HG02610 (cell line): Measurements from ENCODE around the gene ZNF134.

Experiments used
- ATAC-seq: cut with Tn5 transposase; IDR thresholded peaks from one replicate; pipeline ENCODE4 v1.9.1; 2021; ENCODE audit warnings: mild to moderate bottlenecking, moderate library complexity; ENCODE audit not compliant: unreplicated experiment

The ZNF134 gene

DNA sequence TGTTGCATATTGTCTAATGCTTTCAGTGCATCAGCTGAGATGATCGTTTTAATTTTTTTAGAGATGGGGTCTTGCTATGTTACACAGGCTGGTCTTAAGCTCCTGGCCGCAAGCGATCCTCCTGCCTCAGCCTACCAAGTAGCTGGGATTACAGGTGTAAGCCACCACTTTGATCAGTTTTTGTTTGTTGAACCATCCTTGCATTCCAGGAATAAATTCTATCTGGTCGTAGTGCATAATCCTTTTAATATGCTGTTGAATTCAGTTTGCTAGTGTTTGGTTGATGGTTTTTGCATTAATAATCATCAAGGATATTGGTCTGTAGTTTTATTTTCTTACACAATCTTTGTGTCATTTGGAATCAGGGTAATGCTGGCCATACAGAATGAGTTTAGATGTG lies 23.3 kb downstream of the ZNF134 start:
- ATAC-seq = no peak

DNA sequence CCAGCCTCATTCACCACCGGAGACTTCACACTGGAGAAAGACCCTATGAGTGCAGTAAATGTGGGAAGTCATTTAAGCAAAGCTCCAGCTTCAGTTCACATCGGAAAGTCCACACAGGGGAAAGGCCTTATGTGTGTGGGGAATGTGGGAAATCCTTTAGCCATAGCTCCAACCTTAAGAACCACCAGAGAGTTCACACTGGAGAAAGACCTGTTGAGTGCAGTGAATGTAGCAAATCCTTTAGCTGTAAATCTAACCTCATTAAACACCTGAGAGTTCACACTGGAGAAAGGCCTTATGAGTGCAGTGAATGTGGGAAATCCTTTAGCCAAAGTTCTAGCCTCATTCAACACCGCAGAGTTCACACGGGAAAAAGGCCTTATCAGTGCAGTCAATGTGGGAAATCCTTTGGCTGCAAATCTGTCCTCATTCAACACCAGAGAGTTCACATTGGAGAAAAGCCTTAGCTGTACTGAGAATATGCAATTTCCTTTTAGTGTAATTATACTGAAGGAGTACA lies 27.7 kb downstream of the ZNF134 start:
- no peak for ATAC-seq

DNA sequence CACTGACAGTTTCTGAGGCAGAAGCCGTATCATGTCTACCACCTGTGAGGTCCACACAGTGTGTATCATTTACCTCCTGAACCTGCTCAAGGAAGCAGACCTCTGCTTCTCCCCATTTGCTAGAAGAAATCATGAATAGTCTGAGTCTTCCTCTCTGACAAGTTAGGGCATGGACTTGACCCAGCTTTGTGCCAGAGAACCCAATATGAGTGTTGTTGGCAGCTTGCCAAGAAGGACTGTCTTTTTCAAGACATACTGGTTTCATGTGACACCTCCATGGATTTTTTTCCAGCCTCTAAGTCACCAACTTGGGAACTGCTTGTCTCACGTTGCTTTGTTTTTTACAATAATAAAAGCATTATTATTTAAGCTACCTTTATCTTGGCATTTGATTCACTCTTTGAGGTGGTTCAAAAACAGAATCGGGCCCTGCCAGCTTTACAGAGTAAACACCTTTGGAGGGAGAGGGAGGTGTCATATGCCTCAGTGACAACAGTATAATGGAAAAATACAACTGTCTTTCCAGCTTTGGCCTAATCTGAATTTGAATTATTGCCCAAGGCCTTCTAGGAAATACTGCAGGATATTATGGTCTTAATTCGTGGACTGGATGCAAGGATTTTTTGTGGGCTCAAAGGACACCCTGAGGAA lies 28.5 kb downstream of the ZNF134 start:
- no peak for ATAC-seq

DNA sequence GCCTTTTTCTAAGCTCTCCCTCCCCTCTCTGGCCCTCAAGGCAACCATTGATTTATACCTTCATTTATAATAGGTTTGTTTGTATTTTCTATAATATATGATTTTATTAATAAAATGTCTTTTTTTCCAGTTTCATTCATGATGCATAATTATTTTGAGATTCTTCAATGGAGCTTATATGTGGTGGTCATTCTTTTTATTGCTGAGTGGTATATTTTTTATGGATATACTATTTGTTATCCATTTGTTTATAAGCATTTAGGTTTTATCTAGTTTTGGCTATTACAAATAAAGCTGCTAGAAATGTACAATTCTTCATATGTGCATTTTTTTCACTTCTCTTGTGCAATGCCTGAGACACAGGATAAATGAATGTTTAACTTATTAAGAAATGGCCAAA lies 29.7 kb downstream of the ZNF134 start:
- no peak for ATAC-seq

DNA sequence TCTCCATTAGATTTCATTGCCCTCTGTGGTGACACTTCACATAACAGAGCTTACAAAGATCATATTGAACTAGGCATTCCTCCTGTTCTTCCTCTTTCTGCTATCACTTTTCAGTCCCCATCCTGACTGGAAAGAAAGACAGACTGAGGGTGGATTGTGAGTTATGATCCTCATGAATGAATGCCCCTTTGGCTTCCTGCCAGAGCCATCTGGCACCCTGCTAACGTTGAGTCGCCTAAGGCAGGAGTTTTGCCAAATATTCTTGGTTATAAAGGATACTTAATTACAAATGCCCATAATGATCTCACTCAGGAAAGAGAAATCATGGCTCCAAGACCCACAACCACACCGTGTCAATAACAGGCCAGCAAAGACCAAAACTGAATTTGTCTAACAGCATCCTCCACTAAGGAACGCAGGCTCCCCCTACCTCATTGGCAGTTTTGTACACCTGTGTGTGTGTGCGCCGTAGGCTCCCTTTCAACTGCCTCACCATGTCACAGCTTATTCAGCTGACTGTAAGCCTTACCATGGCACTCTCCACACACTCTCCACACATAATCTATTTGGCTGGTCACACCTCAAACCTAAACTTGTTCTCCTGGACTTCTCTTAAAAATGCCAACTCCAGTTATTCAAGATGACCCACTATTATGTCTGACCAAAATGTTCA lies 34.4 kb downstream of the ZNF134 start:
- no peak for ATAC-seq

DNA sequence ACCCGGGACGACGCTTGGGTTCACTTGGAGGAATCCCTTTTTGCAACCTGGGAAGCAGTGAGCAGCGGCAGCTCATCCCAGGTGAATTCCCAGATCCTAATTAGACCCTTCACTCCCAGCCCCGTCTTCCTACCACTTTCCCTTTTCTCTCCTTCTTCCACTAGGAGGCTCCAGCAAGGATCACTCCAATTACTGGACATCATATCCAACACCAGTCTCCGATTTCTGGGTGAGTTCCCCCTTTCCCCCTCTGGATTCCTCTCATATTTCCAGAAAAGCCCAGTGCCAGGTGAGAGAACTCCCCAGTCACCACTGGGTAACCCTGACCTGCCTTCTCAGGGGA lies 37.6 kb downstream of the ZNF134 start:
- no peak for ATAC-seq

DNA sequence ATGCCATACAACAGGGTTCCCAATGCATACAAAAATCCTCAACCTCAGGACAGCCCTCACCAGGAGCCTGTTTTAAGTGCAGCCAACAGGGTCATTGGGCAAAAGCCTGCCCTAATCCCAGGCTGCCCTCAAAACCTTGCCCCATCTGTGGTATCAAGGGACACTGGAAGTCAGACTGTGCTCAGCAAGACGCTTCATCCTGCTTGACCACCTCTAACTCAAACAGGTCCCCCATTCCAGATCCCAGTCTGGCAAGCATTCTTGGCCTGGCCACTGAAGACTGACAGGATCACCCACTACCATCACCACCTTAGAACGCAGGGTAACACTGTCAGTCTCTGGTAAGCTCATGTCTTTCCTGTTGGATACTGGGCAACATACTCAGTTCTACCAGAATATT lies 39.6 kb downstream of the ZNF134 start:
- no peak for ATAC-seq

DNA sequence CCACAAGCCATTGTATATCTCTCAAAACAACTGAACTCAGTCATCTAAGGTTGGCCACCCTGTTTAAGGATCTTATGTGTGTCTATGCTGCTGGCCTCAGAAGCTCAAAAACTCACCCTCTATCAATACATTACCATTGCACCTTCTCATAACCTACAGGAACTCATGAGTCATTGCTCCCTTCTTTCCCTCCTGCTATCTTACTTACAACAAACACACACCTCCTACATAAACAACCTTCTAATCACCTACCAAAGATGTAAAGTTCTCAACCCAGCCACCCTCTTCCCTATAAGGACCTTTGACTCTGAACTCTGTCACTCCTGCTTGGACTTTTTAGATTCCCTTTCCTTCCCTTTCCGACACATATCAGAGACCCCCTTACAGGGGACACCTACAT lies 41.4 kb downstream of the ZNF134 start:
- no peak for ATAC-seq

DNA sequence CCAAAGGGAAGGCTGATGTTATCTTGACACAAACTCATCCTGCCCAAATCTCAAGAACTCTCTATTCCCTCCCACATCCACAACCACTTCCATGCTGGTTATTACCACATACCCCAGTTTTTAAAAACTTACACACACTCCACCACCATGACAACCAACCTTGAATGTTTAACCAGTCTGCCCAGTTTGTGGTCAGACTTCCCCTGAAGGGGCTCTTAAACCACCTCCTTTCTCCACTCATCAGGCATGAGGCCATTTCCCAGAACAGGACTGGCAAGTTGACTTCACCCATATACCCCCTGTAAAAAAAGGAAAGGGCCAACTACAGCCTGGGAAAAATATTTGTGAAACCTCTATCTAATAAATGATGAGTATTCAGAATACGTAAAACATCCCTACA lies 42.3 kb downstream of the ZNF134 start:
- no peak for ATAC-seq

DNA sequence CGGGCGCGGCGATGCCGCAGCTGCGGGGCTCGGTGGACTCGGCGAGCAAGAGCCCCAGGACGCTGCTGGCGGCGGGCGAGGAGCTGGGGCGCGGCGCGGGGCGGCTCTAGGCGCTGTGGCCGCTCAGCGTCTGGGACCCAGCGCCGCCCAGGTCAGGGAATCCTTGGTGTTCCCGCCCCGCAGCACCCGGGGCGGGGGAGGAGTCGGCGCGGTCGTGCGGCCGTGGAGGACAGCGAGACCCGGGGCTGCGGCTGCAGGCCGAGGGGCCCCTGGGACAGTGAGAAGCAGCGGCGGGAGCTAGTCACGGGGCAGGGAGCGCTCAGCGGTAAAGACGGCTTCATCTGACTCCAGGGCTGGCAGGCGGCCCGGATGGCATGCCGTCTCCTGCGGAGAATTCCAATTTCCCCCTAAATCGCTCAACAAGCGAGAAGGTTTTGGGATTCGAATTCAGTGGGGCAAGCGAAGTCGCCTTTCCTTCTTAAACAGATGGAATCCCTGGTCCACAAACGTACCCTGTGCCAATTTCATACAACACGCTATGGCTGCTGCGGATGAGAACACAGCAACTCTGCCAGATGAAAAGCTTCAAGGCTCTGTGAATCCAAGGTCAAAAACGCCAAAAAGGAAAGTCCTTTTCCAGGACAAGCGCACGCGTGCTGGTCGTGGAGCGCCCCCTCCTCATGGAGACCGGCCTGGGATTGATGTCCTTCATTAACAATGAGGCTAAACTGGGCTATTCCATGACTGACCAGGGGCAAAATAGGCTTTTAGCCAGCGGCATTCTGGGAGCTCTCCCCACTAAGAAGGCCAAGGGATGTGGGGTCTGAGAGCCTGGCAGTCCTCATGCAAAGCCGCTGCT lies 50.5 kb downstream of the ZNF134 start:
- ATAC-seq = no peak

DNA sequence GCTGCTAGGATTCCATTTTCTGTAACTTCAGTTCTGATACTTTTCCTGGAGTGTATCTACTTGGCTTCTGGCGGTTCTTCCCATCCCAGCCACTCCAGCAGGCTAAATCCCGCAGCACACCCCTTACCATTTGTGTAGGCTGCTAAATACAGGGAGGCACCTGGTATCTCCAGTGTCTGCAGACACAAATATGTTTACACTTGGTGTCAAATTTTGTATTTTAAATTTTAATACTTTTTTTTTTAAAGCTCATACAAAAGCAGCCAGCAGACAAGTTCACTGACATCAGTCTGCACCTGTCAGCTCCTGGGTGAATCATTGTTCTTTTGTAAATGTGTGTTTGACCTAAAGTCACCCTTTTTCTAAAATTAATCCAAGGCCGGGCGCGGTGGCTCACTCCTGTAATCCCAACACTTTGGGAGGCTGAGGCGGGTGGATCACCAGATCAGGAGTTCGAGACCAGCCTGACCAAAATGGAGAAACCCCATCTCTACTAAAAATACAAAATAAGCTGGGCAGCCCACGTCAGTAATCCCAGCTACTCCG lies 51.3 kb downstream of the ZNF134 start:
- no peak for ATAC-seq

DNA sequence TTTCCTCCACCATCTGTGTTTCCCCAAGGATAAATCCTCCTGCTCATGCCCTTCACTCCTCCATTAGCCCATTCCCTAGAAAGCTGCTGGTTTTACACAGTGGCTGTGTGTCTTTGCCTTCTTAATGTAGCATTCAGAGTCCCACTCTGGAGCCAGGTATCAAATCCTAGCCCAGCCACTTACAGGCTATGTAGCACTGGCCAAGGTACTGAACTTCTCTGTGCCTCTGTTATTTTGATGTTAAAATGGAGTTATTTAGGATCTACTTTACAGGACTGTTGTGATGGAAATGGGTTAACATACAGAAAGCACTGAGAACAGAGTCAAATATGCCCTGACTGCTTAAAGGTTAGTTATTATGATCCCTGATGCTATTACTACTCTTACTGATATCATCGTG lies 53.2 kb downstream of the ZNF134 start:
- no peak for ATAC-seq

DNA sequence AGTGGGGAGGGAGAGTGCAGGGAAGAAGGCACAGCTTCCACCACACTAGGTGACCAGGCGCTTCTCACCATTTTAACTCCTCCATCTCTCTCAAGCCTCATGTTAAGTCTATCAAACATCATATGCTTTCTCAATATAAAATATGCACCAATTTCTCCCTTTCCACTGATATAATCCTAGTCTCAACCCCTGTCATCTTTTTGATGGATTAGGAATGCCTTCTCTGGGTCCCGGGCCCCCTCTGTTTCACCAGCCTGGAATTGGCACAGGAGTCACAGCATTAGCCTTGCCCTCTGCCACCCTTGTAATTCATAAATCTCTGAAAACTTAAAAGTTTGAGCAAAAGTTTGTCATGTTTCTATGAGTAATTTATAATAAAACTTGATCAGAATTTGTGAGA lies 54.6 kb downstream of the ZNF134 start, which contains the start of gene ZSCAN4:
Gene ZSCAN4, plus strand, starts transcription at position 301 of the 400 bp plus-strand sequence. CDS start 7,211 bp downstream, outside the sequence.
- no peak for ATAC-seq

DNA sequence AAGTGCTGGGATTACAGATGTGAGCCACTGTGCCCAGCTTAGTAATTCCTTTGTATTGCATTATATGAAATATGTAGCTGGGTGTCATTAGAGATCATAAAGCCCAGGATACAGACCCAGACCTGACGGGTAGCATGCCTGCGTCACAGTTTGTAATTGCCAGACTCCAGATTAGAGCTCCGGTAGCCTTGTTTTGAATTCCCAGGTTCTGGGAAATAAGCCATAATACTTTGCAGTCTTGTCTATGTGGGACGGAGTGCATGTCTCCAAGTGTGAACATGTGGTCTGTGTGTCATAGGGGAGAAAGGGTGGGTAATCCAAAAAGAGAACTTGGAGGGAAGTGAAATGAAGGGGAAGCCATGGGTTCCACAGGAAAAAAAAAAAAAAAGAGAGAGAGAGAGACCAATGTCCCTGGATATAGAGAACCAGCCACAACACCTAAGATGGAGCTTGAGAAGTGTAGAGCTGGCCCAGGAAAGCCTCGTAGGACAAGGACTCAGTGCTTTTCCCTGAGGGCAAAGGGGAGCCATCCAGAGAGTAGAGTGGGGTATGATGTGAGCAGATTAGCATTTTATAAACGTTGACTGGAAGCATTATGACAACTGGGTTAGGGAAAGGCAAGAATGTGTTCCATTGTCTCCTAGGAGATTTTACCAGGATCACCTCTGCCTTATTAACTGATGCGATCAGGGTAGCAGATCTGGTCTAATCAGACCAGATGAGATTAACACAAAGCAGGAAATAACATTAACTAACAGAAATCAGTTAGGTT lies 57.3 kb downstream of the ZNF134 start:
- no peak for ATAC-seq

DNA sequence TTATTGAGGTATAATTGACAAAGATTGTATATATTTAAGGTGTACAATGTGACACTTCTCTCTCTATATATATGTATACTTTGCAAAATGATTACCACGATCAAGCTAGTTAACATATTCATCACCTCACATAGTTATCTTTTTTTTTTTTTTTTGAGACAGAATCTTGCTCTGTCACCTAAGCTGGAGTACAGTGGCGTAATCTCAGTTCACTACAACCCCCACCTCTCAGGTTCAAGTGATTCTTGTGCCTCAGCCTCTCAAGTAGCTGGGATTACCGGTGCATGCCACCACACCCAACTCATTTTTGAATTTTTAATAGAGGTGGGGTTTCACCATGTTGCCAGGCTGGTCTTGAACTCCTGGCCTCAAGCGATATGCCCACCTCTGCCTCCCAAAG lies 58.4 kb downstream of the ZNF134 start:
- no peak for ATAC-seq
